Astrocyte of the cerebellum (primary cell): ENCODE results near the gene LINGO1.

ENCODE experiments used
- DNase-seq: peaks from one replicate; pipeline ENCODE4 v3.0.0-alpha.2; 2011; ENCODE audit warnings: low read depth
- H3K4me3 ChIP-seq: 2 replicates; pipeline ENCODE4 v1.5.1; 2011; ENCODE audit warnings: mild to moderate bottlenecking, low read depth, low read length, moderate library complexity
- in situ Hi-C: cut with HindIII; loops from 2 replicates; pipeline ENCODE4 v1.10.0; 2017; ENCODE audit warnings: low sequenced_read_pairs
- TF ChIP-seq, protein P1 (sequence below): IDR thresholded peaks from 2 replicates; pipeline ENCODE4 v1.5.1; 2012; ENCODE audit warnings: low read length, low read depth, moderate library complexity, mild to moderate bottlenecking; ENCODE audit errors: missing control alignments

Gene LINGO1

DNA sequence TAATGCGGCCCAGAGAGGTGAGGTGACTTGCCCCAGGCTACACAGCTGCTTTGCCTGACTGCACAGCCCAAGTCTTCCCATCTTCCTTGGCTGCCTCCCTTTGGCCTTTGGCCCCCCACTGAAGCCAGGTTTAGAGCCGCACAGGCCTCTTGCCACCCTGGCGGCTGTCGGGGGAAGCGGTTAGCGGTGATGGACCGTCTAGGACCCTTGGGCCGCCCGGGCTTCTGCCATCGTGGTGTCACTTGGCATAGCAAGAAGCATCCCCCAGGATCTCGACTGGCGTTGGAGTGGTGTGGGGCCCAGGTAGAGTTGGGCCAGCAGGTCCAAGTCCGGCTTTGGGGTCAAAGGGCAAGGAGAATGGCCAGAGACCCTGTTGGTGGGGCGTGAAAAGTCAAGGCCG is 61.0 kb downstream of the LINGO1 start:
- H3K4me3 ChIP-seq, result no peak overlapping the region
- no peak for DNase-seq
- TF ChIP-seq, protein P1, sequence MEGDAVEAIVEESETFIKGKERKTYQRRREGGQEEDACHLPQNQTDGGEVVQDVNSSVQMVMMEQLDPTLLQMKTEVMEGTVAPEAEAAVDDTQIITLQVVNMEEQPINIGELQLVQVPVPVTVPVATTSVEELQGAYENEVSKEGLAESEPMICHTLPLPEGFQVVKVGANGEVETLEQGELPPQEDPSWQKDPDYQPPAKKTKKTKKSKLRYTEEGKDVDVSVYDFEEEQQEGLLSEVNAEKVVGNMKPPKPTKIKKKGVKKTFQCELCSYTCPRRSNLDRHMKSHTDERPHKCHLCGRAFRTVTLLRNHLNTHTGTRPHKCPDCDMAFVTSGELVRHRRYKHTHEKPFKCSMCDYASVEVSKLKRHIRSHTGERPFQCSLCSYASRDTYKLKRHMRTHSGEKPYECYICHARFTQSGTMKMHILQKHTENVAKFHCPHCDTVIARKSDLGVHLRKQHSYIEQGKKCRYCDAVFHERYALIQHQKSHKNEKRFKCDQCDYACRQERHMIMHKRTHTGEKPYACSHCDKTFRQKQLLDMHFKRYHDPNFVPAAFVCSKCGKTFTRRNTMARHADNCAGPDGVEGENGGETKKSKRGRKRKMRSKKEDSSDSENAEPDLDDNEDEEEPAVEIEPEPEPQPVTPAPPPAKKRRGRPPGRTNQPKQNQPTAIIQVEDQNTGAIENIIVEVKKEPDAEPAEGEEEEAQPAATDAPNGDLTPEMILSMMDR, result no peak
- in situ Hi-C loops, result no loop called here

DNA sequence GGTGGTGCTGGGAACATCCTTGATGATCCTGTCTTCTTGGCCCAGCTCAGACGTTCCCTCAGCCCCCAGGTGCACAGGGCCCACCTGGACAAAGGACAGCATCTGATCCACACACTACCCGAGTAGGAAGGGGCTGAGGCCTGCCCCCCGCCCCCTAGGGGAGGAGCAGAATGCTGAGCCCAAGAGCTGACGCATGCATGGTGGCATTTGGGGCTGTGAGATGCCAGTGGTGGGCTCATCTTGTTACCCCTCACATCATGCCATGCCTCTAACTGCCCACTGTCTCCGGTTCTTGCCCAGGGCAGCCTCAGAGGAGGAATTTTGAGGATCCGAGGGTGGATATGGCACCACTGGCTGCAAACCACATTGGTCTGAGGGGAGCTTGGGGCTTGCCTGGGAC is 61.5 kb downstream of the LINGO1 start:
- in situ Hi-C loops, result no loop called here
- TF ChIP-seq, protein P1, result no peak
- DNase-seq, result no peak
- H3K4me3 ChIP-seq, result no peak overlapping the region

DNA sequence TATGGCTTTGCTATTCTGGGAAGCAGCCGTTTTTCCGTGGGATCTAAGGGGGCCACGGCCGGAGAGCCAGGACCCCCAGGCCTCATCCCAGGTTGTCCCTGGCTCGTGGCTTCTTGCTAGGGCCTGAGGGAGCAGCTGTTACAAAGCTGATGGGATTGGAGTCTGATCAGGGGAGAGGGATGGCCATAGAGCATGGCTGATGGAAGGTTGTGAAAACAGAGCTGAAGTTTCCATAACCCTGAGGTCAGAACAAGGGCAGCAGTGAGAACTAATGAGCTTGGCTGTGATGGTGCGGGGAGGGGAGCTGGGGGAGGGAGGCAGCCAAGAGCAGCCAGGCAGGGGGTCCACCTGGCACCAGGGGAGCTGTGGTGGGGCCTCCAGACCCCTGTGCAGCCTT is 63.0 kb downstream of the LINGO1 start:
- TF ChIP-seq, protein P1, result no peak
- no peak overlapping the region for H3K4me3 ChIP-seq
- in situ Hi-C loops, result no loop called here
- no peak for DNase-seq

DNA sequence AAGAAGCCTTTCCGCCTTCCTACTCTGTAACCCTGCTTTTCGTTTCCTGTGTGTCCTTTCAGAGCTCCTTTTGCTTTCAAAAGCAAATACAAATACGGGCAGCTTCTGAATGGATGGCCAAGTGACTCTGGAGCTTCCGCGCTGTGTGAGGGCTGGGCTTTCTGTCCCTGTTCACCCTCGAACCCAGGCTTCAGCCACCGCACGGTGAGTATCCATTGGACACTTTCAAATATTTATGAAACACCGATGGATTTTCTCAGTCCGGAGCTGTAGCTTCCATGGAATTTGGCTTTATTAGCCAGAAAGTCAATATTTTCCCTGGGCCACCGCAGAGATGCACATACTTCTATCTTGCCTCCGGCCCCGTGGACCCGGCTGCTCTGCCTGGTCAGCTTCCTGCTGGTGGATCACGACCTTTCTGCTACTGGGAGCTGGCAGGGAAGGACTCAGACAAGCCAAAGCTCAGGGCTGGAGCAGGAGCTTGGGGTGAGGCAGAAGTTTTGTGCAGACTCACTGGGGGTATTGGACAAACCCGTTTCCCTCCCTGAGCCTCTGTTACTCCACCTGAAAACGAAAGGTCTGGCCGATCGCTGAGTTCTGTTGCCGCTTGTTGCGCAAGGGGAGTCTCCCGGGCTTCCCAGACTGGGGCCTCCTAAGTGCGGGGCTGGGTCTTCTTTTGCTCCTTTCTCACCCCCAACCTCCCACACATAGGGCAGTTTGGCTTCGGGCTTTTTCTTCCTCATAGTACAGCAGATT is 63.6 kb downstream of the LINGO1 start:
- no peak for DNase-seq
- in situ Hi-C loops, result no loop called here
- H3K4me3 ChIP-seq, result no peak overlapping the region
- TF ChIP-seq, protein P1, result no peak

DNA sequence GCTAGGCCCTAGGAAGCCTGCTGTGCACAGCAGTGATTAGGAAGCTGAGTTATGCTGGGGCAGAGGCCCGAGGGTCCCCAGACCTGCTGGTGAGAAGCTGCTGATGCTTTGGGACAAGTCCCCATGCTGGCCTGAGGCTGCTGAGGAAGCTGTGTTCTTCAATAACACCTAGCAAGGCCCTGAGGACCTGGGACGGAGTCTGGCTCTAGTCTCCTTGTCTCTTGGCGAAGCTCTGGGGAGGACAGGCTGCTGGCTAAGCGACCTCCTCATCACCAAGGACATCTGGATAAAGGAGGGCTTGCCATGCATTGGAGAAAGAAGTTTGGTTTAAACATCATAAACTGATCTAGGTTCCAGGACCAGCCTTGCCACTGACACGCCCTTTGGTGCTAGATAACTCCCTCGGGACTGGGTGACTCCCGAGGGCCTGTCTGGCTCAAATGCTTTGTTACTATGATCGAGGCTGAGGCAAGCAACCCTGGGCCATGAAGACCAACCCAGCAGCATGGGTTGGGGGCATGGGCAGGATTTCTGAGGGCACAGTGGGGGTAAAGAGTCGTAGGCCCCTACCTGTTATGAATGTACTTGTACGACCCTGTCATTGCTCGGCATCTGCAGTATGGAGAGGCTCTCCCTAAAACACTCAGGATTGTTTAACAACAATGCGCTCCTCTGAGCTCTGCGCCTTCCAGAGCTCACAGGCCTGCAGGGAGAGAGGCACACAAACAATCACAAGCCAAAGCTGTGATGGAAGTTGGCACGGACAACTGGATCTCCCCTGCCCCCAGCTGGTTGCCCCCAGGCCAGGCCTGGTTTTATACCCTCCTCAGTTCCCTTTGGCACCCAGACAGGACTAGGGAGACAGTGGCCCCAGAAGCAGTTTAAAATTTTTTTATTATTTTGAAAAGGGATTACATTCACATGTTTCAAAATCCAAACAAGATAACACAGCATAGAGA is 64.4 kb downstream of the LINGO1 start:
- TF ChIP-seq, protein P1, result no peak
- no peak overlapping the region for H3K4me3 ChIP-seq
- in situ Hi-C loops, result no loop called here
- no peak for DNase-seq

DNA sequence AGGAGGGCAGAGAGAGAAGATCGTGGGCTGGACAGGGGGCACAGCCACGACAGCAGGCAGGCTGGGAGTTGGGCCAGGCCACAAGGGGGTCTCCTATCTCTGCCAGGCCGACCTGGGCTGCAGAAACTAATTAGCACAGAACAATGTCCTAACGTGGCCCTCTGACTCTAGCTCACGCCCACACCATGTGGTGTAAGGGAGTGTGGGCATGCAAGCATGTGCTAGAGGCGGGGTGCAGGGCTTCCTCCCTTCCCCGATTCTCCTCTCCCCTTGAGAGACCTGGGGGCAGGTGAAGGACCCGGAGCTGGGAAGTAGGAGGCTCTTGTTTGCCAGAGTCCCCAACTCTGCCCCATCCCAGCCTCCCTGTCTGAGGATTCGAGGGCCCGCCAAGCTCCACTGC is 65.5 kb downstream of the LINGO1 start:
- no peak for DNase-seq
- TF ChIP-seq, protein P1, result no peak
- no peak overlapping the region for H3K4me3 ChIP-seq
- in situ Hi-C loops, result no loop called here
